Measurements from ENCODE around the gene TMEM200B. TPM values are rescaled to one million over a fixed set of nuclear protein-coding genes. Genes with fewer than 3 reads are reported as not detected.

Gene TMEM200B
- total RNA-seq, 1 donor from 2014 or later: 25.8 TPM

GRCh38 chr1:29128739-29129138, 5.0 kb upstream of the TMEM200B start:
- intact Hi-C loops (cut with DNase I): loop anchor here (10.0 kb wide), 1 partner anchor 244 kb away; no protein-coding TSS in a partner anchor

GRCh38 chr1:29126198-29126597, 2.5 kb upstream of the TMEM200B start:
- TF ChIP-seq POLR2AphosphoS5 (IDR thresholded peaks at IDR 0.05; ENCODE audit: insufficient read depth in 1 of 2, low read depth in 1 of 2) (no peak), CTCF (IDR thresholded peaks at IDR 0.05) (no peak), POLR2A (IDR thresholded peaks at IDR 0.05) (no peak)
- intact Hi-C loops (cut with DNase I): loop anchor here (10.0 kb wide), 1 partner anchor 241 kb away; no protein-coding TSS in a partner anchor
- no peak for DNase-seq (ENCODE audit: extremely low spot score in 2 of 2)
- Histone ChIP-seq H3K9me3 (no peaks in the 10 kb centered on the region), H3K36me3 (no peaks in the 10 kb centered on the region), H3K27ac (peak overlapping the region; percentile 94), H3K27me3 (no peaks in the 10 kb centered on the region), H3K4me1 (peaks cover 40% of the 10 kb centered on the region), H3K4me3 (no peak overlapping the region)

More at GRCh38 chr1:29128739-29129138, 5.0 kb upstream of the TMEM200B start:
- Histone ChIP-seq H3K36me3 (no peaks in the 10 kb centered on the region), H3K27ac (no peak overlapping the region), H3K4me3 (no peak overlapping the region), H3K4me1 (peaks cover 20% of the 10 kb centered on the region), H3K9me3 (no peaks in the 10 kb centered on the region), H3K27me3 (no peaks in the 10 kb centered on the region)
- TF ChIP-seq CTCF (IDR thresholded peaks at IDR 0.05) (no peak), POLR2A (IDR thresholded peaks at IDR 0.05) (no peak), POLR2AphosphoS5 (IDR thresholded peaks at IDR 0.05; ENCODE audit: insufficient read depth in 1 of 2, low read depth in 1 of 2) (no peak)
- DNase-seq (ENCODE audit: extremely low spot score in 2 of 2): no peak

GRCh38 chr1:29125788-29126187, 2.1 kb upstream of the TMEM200B start:
- DNase-seq (ENCODE audit: extremely low spot score in 2 of 2): no peak
- H3K4me3 ChIP-seq: peak overlapping the region; percentile 67 to 75
- TF ChIP-seq POLR2A (IDR thresholded peaks at IDR 0.05) (no peak), POLR2AphosphoS5 (IDR thresholded peaks at IDR 0.05; ENCODE audit: insufficient read depth in 1 of 2, low read depth in 1 of 2) (no peak), CTCF (IDR thresholded peaks at IDR 0.05) (no peak)
- H3K4me1 ChIP-seq: peaks cover 45% of the 10 kb centered on the region
- intact Hi-C loops (cut with DNase I): loop anchor here (10.0 kb wide), 1 partner anchor 241 kb away; no protein-coding TSS in a partner anchor
- no peaks in the 10 kb centered on the region for H3K27me3 ChIP-seq
- H3K27ac ChIP-seq: peak overlapping the region; percentile 94
- no peaks in the 10 kb centered on the region for H3K36me3 ChIP-seq
- H3K9me3 ChIP-seq: no peaks in the 10 kb centered on the region

- peaks cover 50% of the 10 kb centered on the region for H3K4me1 ChIP-seq
- H3K36me3 ChIP-seq: no peaks in the 10 kb centered on the region
- no peaks in the 10 kb centered on the region for H3K27me3 ChIP-seq
- TF ChIP-seq POLR2AphosphoS5 (IDR thresholded peaks at IDR 0.05; ENCODE audit: insufficient read depth in 1 of 2, low read depth in 1 of 2): no peak
- no peak for TF ChIP-seq CTCF (IDR thresholded peaks at IDR 0.05)
- TF ChIP-seq POLR2A (IDR thresholded peaks at IDR 0.05): no peak
- H3K27ac ChIP-seq: peak overlapping the region; percentile 94
- intact Hi-C loops (cut with DNase I): loop anchor here (10.0 kb wide), 1 partner anchor 240 kb away; no protein-coding TSS in a partner anchor
- no peak for DNase-seq (ENCODE audit: extremely low spot score in 2 of 2)
- no peaks in the 10 kb centered on the region for H3K9me3 ChIP-seq
- peak overlapping the region; percentile 67 to 75 for H3K4me3 ChIP-seq
These were observed 1.5 kb upstream of the TMEM200B start for GRCh38 chr1:29125237-29125641.
